GM23338 (cell line): ENCODE results near the gene FOXL2NB. TPM values are rescaled to one million over a fixed set of nuclear protein-coding genes. Genes with fewer than 3 reads are reported as not detected.

Experiments
- ATAC-seq: fragments of 200-7000 bp; cut with Tn5 transposase; 3 replicates; pipeline ENCODE4 v1.9.1; 2020
- DNase-seq: peaks from one replicate; pipeline ENCODE4 v3.0.0-alpha.2; 2015; ENCODE audit warnings: low spot score
- H2AFZ ChIP-seq: fragments of 200-600 bp; sonication (generic); 2 replicates; pipeline ENCODE4 v1.8.0; 2016; ENCODE audit warnings: antibody characterized with exemption, mild to moderate bottlenecking, moderate library complexity
- H3F3A ChIP-seq: fragments of 200-600 bp; sonication (generic); replicated peaks from 2 replicates; pipeline ENCODE4 v1.8.0; 2017; ENCODE audit warnings: antibody characterized with exemption, mixed run types, low read depth
- H3K27ac ChIP-seq: fragments of 200-600 bp; sonication (generic); 2 replicates; pipeline ENCODE4 v1.6.1; 2016; ENCODE audit warnings: low read depth
- H3K27me3 ChIP-seq: fragments of 200-600 bp; sonication (generic); 2 replicates; pipeline ENCODE4 v1.8.0; 2016; ENCODE audit warnings: mild to moderate bottlenecking, mixed run types, moderate library complexity; ENCODE audit not compliant: insufficient read depth
- H3K36me3 ChIP-seq: fragments of 200-600 bp; sonication (generic); 2 replicates; pipeline ENCODE4 v1.8.0; 2016; ENCODE audit warnings: mild to moderate bottlenecking; ENCODE audit not compliant: insufficient read depth
- H3K4me1 ChIP-seq: fragments of 200-600 bp; sonication (generic); 2 replicates; pipeline ENCODE4 v1.8.0; 2016; ENCODE audit warnings: mild to moderate bottlenecking, moderate library complexity; ENCODE audit not compliant: insufficient read depth
- H3K4me2 ChIP-seq: fragments of 200-600 bp; sonication (generic); 2 replicates; pipeline ENCODE4 v1.7.1; 2017; ENCODE audit warnings: mixed run types
- H3K4me3 ChIP-seq: fragments of 200-600 bp; sonication (generic); 2 replicates; pipeline ENCODE4 v1.6.1; 2016; ENCODE audit warnings: mixed run types
- H3K79me2 ChIP-seq: fragments of 200-600 bp; sonication (generic); replicated peaks from 2 replicates; pipeline ENCODE4 v1.8.0; 2017; ENCODE audit warnings: mild to moderate bottlenecking; ENCODE audit not compliant: insufficient read depth
- H3K9me2 ChIP-seq: fragments of 200-600 bp; sonication (generic); 2 replicates; pipeline ENCODE4 v1.8.0; 2017; ENCODE audit not compliant: insufficient read depth
- H4K20me1 ChIP-seq: fragments of 200-600 bp; sonication (generic); replicated peaks from 2 replicates; pipeline ENCODE4 v1.8.0; 2017; ENCODE audit warnings: mild to moderate bottlenecking; ENCODE audit not compliant: insufficient read depth
- H3K27ac Mint-ChIP-seq: 2 replicates; pipeline ENCODE4 v1.8.0; 2020; ENCODE audit warnings: inconsistent platforms, mild to moderate bottlenecking, moderate library complexity, mixed read lengths
- H3K27me3 Mint-ChIP-seq: 3 replicates; pipeline ENCODE4 v1.8.0; 2022; ENCODE audit warnings: low read depth, mild to moderate bottlenecking, moderate library complexity, mixed read lengths, inconsistent platforms; ENCODE audit not compliant: insufficient read depth, poor library complexity
- H3K36me3 Mint-ChIP-seq: 3 replicates; pipeline ENCODE4 v1.8.0; 2021; ENCODE audit warnings: low read depth, mild to moderate bottlenecking, inconsistent platforms, moderate library complexity, mixed read lengths
- H3K4me1 Mint-ChIP-seq: 3 replicates; pipeline ENCODE4 v1.8.0; 2020; ENCODE audit warnings: mild to moderate bottlenecking, inconsistent platforms, mixed read lengths
- H3K4me3 Mint-ChIP-seq: 3 replicates; pipeline ENCODE4 v1.8.0; 2021; ENCODE audit warnings: moderate library complexity, mild to moderate bottlenecking, inconsistent platforms, mixed read lengths
- H3K9me3 Mint-ChIP-seq: 3 replicates; pipeline ENCODE4 v1.8.0; 2020; ENCODE audit warnings: moderate library complexity, mild to moderate bottlenecking, inconsistent platforms, mixed read lengths
- CREB1 ChIP-seq: fragments of 250-450 bp; sonication (Bioruptor Pico); IDR thresholded peaks from 2 replicates; pipeline ENCODE4 v1.5.0; 2020; ENCODE audit warnings: low read depth, mild to moderate bottlenecking, moderate library complexity
- CTCF ChIP-seq, 2 experiments: fragments of 200-600 bp in 1 of 2; sonication (generic) in 1 of 2; conservative IDR thresholded peaks; 2 replicates each; pipeline versions ENCODE4 v1.5.1 to v1.6.1; 2016 to 2017; ENCODE audit warnings: antibody characterized with exemption in 2 of 2, low read depth in 2 of 2, mild to moderate bottlenecking in 2 of 2, moderate library complexity in 1 of 2
- ETS1 ChIP-seq: IDR thresholded peaks from 2 replicates; pipeline ENCODE4 v1.6.1; 2016; ENCODE audit warnings: antibody characterized with exemption
- EZH2 ChIP-seq: fragments of 200-600 bp; sonication (generic); IDR thresholded peaks from one replicate; pipeline ENCODE4 v1.8.0; 2017; ENCODE audit warnings: antibody characterized with exemption, mild to moderate bottlenecking, low read depth; ENCODE audit not compliant: unreplicated experiment
- EZH2phosphoT487 ChIP-seq: fragments of 200-600 bp; sonication (generic); IDR thresholded peaks from one replicate; pipeline ENCODE4 v1.8.1; 2018; ENCODE audit warnings: antibody characterized with exemption; ENCODE audit not compliant: unreplicated experiment
- JUNB ChIP-seq: IDR thresholded peaks from one replicate; pipeline ENCODE4 v1.6.1; 2016; ENCODE audit warnings: antibody characterized with exemption; ENCODE audit not compliant: unreplicated experiment
- REST ChIP-seq: IDR thresholded peaks from one replicate; pipeline ENCODE4 v1.6.1; 2018; ENCODE audit warnings: antibody characterized with exemption; ENCODE audit not compliant: unreplicated experiment
- ZNF462 ChIP-seq: fragments of 250-450 bp; sonication (Bioruptor Pico); IDR thresholded peaks from 2 replicates; pipeline ENCODE4 v1.5.0; 2020; ENCODE audit warnings: mild to moderate bottlenecking, moderate library complexity
- polyA plus RNA-seq: library from polyadenylated mRNA; unstranded; fragments of >200 nt; fragmentation: Nextera tagmentation; extraction: Ambion mirVana; gene quantifications from 2 replicates; pipeline ENCODE4 v1.2.1, GENCODE V29; 2016
- total RNA-seq: library from RNA; depleted of rRNA; stranded (reverse); fragments of >200 nt; shearing (Covaris generic); gene quantifications from 2 replicates; pipeline ENCODE4 v1.2.3, GENCODE V29; 2014

Gene FOXL2NB
- total and polyA plus RNA-seq, 2 experiments from 2014 or later = 11.2 to 15.6 TPM

GRCh38 chr3:138984816-138985215 is 37.8 kb downstream of the FOXL2NB start:
- TF ChIP-seq EZH2phosphoT487 (no peak), EZH2 (no peak), CTCF (conservative IDR thresholded peaks at IDR 0.05; ENCODE audit: low read depth in 2 of 2) (no peak), ETS1 (no peak), CREB1 (no peak), ZNF462 (no peak), JUNB (no peak), REST (no peak)
- Mint-ChIP-seq H3K36me3 (no peaks in the 10 kb centered on the region), H3K9me3 (no peaks in the 10 kb centered on the region), H3K27me3 (peaks cover 6% of the 10 kb centered on the region), H3K27ac (no peak overlapping the region), H3K4me3 (no peak overlapping the region), H3K4me1 (no peaks in the 10 kb centered on the region)
- H3K79me2 ChIP-seq = no peaks in the 10 kb centered on the region
- H3K4me1 ChIP-seq = no peaks in the 10 kb centered on the region
- no peak overlapping the region for H3K4me2 ChIP-seq
- H4K20me1 ChIP-seq = no peaks in the 10 kb centered on the region
- no peaks in the 10 kb centered on the region for H3K27me3 ChIP-seq
- H3K36me3 ChIP-seq = no peaks in the 10 kb centered on the region
- no peaks in the 10 kb centered on the region for H3F3A ChIP-seq
- no peak overlapping the region for H3K27ac ChIP-seq
- no peaks in the 10 kb centered on the region for H3K9me2 ChIP-seq
- H3K4me3 ChIP-seq = no peak overlapping the region
- ATAC-seq (peak; percentile 34; the same call in 2 of the 3 replicates), DNase-seq (no peak)
- 0 out of 2 replicates have a peak overlapping the region, but pooled peaks have one; percentile 43 for H2AFZ ChIP-seq
